Left cardiac atrium (tissue), 4 donors: ENCODE results near the gene YPEL3. TPM values are rescaled to one million over a fixed set of nuclear protein-coding genes. Genes with fewer than 3 reads are reported as not detected.
"Not testable (repeated sequence)": the region's sequence is repeated elsewhere in the genome, so short reads cannot be mapped to it uniquely, and the experiment has no call there.

Source experiments
- ATAC-seq, 2 donors: fragments of 200-7000 bp; cut with Tn5 transposase; one replicate each; pipeline ENCODE4 v1.9.1; 2020; ENCODE audit warnings: mild to moderate bottlenecking in 2 of 2, moderate library complexity in 2 of 2
- DNase-seq: peaks from one replicate; pipeline ENCODE4 v3.0.0-alpha.2; 2020
- intact Hi-C, 2 donors: fragments of 100-400 bp; cut with DNase I; formaldehyde crosslinking; loops; one replicate each; pipeline versions ENCODE4 v1.14.1 to v1.15.1; 2022 to 2023
- long read RNA-seq: library from polyadenylated mRNA; unstranded; transcript quantifications from one replicate; pipeline ENCODE4 v2.0.0, GENCODE V29; 2021
- total RNA-seq, 2 donors: library from RNA; stranded (reverse); fragmentation: NEBNext Ultra II Directional; extraction: Animal tissue kit (Norgen Biotek cat#: 25700); gene quantifications; one replicate each; pipeline ENCODE4 v1.2.1, GENCODE V29; 2021
- donor health status: DM: no; HTN: yes; CAD: no.
- donor health status: DM: no; HTN: yes; CAD: no; lungs with severe emphysema.
- donor health status: DM: yes; HTN: yes; CAD: no.
- donor health status: Dilated cardiomyopathy.

YPEL3 gene
- 10 to 100 TPM; 39.5 to 54.1 TPM for total RNA-seq
- long read RNA-seq, partial matches to known transcripts: 0 of 3 reads
- long read RNA-seq, other reads (novel, unspliced or antisense): 1 of 3 reads

GRCh38 chr16:30096105-30096861 lies at the start of gene YPEL3:
TSS of gene YPEL3 (minus strand) at chr16:30096213. CDS start at chr16:30095482, 731 bp downstream.
- intact Hi-C loops: loop anchor here in 1 of 2 donors (10.0 kb wide), 3 partner anchors 51 to 559 kb away; partner anchors contain the start of genes FBRS, PRR14 and ZNF771
- ATAC-seq: peak; percentile 73 to 83
- DNase-seq: peak; percentile 95

DNA sequence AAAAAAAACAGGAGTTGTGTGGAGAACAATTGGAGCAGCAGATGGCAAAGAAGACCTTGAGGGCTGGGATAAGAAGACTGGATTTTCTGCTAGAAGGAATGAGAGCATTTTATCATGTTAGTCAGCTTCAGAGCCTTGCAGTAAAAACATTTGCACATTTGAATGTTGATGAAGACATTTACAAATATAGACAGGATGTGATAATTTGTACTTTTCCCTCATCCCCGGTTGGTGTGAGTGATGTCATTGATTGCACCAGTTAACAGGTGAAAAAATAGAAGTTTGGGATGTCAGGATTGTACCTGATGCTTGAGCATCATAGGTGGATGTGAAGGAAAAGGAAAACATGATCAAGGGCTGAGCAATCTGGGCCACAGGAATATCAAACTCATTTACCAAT lies 49.6 kb upstream of the YPEL3 start:
- DNase-seq: no peak
- no peak for ATAC-seq
- intact Hi-C loops: no loop called here

- ATAC-seq (no peak), DNase-seq (no peak)
- intact Hi-C loops: no loop called here
These were observed 48.9 kb upstream of the YPEL3 start for GRCh38 chr16:30144917-30145316.

GRCh38 chr16:30144017-30144416 lies 48.0 kb upstream of the YPEL3 start:
- no peak for DNase-seq
- no peak for ATAC-seq
- intact Hi-C loops: no loop called here

DNA sequence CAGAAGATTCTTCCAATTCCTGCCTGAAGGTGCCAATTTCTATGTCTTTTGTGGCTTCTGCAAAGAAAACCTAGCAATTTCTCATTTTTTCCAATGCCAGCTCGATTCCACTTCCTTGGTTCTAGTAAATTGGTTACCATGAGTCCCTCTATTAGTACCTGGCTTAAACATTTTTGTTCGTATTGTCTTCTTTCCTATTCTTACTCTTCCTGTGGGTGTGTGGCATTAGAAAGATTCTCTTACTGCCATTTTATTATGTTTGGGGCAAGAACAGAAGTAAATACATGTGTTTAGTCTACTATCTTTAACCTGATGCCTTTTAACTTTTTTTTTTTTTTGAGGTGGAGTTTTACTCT lies 47.3 kb upstream of the YPEL3 start:
- no peak for DNase-seq
- intact Hi-C loops: no loop called here
- ATAC-seq: no peak

DNA sequence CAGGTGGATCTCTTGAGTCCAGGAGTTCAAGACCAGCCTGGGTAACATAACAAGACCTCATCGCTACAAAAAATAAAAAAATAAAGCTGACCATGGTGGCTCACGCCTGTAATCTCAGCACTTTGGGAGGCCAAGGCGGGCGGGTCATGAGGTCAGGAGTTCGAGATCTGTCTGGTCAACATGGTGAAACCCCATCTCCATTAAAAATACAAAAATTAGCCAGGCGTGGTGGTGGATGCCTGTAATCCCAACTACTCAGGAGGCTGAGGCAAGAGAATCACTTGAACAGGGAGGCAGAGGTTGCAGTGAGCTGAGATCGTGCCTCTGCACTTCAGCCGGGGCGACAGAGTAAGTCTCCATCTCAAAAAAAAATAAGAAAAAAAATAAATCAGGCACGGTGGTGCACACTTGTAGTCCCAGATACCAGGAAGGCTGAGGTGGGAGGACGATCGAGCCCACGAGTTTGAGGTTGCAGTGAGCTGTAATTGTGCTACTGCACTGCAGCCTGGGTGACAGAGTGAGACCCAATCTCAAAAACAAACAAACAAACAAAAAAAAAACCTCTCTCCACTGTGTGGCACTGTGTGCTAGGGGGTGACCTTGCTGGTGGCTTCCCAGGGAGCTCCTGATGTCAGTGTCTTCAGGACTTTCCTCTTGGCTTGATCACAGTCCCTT lies 46.8 kb upstream of the YPEL3 start:
- ATAC-seq (no peak), DNase-seq (no peak)
- intact Hi-C loops: no loop called here

- DNase-seq: no peak
- intact Hi-C loops: no loop called here
- ATAC-seq: no peak
These were observed 45.7 kb upstream of the YPEL3 start for GRCh38 chr16:30141750-30142149.

GRCh38 chr16:30139583-30140481 lies 43.8 kb upstream of the YPEL3 start:
- DNase-seq (no peak), ATAC-seq (no peak)
- intact Hi-C loops: no loop called here

GRCh38 chr16:30137897-30138296 lies 41.9 kb upstream of the YPEL3 start:
- DNase-seq (no peak), ATAC-seq (no peak)
- intact Hi-C loops: no loop called here

DNA sequence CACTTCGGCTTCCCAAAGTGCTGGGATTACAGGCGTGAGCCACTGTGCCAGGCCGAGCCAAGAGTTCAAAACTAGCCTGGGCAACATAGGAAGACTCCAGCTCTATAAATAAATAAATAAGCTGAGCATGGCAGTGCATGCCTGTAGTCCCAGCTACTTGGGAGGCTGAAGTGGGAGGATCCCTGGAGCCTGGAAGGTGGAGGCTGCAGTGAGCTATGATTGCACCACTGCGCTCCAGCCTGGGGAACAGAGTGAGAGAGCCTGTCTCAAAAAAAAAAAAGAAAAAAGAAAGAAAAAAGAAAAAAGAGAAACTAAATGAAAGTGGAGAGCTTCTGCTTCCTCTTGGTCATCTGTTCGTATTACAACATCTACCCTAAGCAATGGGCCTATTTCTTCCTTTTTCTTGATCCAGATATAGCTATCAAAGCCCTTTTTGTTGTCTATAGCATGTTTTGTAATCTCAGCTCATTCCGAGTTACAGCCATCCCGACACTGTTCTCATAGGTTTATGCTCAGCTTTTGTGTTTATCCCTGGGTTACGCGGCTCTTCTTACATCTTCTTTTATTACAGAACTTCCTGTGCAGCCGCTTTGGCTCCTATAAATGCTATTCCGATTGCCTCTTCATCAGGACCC lies 41.1 kb upstream of the YPEL3 start:
- intact Hi-C loops: no loop called here
- ATAC-seq (peak; percentile 30 to 59), DNase-seq (no peak)

GRCh38 chr16:30132591-30132990 lies 36.6 kb upstream of the YPEL3 start:
- intact Hi-C loops: loop anchor here in 1 of 2 donors (5.0 kb wide), 1 partner anchor 35 kb away; no protein-coding TSS in a partner anchor
- ATAC-seq (no peak), DNase-seq (no peak)

DNA sequence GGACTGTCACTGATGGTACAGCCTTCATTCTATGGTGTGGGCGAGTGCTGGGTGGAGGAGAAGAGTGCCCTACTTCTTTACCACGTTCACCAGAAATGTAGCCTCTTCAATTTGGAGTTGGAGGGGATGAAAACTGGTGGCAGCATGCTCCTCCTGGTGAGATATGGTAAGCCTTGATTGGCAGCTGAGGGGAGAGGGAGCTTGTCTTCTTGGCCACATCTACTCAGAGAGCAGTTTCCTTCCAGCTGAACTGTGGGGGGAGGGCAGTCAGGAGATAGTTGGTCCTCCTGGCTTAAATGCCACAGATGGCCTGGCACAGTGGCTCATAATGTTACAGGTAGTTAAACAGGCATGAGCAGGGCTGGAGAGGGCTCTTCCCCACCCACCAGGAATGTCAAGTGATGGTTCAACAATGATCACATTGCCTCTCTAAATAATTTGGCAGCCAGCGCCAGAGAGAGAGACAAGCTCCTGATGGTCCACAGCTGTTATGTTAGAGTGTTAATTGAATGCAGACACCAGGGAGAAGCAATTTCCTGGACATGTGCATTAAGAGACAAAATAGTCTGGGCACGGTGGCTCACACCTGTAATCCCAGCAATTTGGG lies 36.0 kb upstream of the YPEL3 start:
- no peak for ATAC-seq

GRCh38 chr16:30127993-30128392 lies 32.0 kb upstream of the YPEL3 start:
- no peak for DNase-seq
- intact Hi-C loops: no loop called here
- ATAC-seq: no peak

More for the DNA sequence above, 36.0 kb upstream of the YPEL3 start:
- intact Hi-C loops: loop anchor here in 1 of 2 donors (5.0 kb wide), 1 partner anchor 35 kb away; no protein-coding TSS in a partner anchor
- no peak for DNase-seq

- ATAC-seq, DNase-seq, intact Hi-C loops: not testable (repeated sequence)
These were observed 29.7 kb upstream of the YPEL3 start for GRCh38 chr16:30125690-30126089.

DNA sequence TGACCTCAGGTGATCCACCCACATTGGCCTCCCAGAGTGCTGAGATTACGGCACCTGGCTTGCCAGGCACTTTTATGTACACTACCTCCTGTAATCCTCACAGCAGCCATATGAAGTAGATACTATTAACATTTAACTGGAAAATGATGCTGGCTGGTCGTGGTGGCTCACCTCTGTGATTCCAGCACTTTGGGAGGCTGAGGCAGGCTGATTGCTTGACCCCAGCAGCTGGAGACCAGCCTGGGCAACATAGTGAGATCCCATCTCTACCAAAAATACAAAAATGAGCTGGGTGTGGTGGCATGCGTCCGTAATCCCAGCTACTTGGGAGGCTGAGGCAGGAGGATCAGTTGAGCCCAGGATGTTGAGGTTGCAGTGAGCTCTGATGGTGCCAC lies 29.0 kb upstream of the YPEL3 start:
- DNase-seq (no peak), ATAC-seq (no peak)
- intact Hi-C loops: no loop called here

DNA sequence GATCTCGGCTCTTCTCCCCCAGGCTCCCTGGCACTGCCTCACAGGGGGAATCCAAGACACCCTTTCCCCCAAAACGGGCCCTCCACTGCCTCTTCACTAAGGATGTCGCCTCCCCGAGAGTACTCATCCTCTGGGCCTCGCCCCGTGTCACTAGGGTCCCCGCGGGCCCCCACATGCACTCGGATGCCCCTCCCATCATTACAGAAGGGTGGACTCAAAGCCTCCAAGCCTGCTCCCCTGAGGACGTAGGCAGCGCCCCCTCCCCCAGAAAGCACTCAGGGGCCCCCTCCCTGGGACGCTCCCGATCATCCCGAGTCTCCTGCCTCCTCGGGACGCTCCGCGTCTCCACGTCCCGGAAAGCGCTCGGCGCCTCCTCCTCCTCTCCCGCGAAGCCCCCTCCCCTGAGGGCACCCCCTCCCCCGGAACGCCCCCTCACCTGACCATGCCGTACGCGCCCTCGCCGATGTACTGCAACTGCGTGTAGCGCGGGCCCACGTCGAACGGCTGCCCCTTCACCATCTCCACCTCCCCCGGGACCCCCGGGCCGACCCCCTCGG lies 26.7 kb upstream of the YPEL3 start:
- DNase-seq (no peak), ATAC-seq (peak; percentile 24)
- intact Hi-C loops: no loop called here

GRCh38 chr16:30121741-30122571 lies 25.9 kb upstream of the YPEL3 start:
- intact Hi-C loops: no loop called here
- DNase-seq (peak; percentile 87), ATAC-seq (peak; percentile 64 to 72)
